IMR-90 (cell line): ENCODE measurements around the gene SS18L1.

ENCODE experiments used
- BHLHE40 ChIP-seq: fragments of 150-350 bp; IDR thresholded peaks from 2 replicates; pipeline ENCODE4 v1.6.1; 2016; ENCODE audit warnings: mild to moderate bottlenecking, low read depth, low read length
- CEBPB ChIP-seq: IDR thresholded peaks from 2 replicates; pipeline ENCODE4 v1.6.1; 2012; ENCODE audit warnings: low read depth, low read length, improper control_type of control experiment
- MXI1 ChIP-seq: IDR thresholded peaks from 2 replicates; pipeline ENCODE4 v1.6.1; 2012; ENCODE audit warnings: low read depth, mild to moderate bottlenecking, low read length, moderate library complexity, borderline replicate concordance
- RCOR1 ChIP-seq: IDR thresholded peaks from 2 replicates; pipeline ENCODE4 v1.6.1; 2012; ENCODE audit warnings: mild to moderate bottlenecking, low read length, improper control_type of control experiment; ENCODE audit not compliant: insufficient replicate concordance
- SMC3 ChIP-seq: fragments of 150-350 bp; IDR thresholded peaks from 2 replicates; pipeline ENCODE4 v1.6.1; 2016; ENCODE audit warnings: low read depth, mild to moderate bottlenecking, antibody characterized with exemption, low read length, moderate library complexity
- TF ChIP-seq, protein P1 (sequence below): conservative IDR thresholded peaks from 2 replicates; pipeline ENCODE4 v1.5.1; 2012; ENCODE audit warnings: mild to moderate bottlenecking, low read depth, low read length, improper control_type of control experiment

DNA sequence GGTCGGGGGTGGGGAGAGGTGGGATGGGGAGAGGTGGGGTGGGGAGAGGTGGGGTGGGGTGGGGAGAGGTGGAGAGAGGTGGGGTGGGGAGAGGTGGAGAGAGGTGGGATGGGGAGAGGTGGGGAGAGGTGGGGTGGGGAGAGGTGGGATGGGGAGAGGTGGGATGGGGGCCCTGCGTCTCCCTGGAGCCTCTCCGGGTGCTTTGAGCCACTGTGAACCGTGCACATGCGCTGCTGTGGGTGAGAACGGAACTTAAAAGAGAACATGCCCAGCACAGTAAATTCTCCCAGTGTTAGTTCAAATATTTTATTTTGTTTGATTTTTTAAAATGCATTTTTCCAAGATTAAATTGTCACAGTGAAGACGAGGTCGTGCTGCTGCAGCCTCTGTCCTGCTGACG lies 16.7 kb downstream of the SS18L1 start:
- TF ChIP-seq BHLHE40 (no peak), MXI1 (no peak), RCOR1 (no peak), SMC3 (no peak), CEBPB (no peak)
- TF ChIP-seq, protein P1, sequence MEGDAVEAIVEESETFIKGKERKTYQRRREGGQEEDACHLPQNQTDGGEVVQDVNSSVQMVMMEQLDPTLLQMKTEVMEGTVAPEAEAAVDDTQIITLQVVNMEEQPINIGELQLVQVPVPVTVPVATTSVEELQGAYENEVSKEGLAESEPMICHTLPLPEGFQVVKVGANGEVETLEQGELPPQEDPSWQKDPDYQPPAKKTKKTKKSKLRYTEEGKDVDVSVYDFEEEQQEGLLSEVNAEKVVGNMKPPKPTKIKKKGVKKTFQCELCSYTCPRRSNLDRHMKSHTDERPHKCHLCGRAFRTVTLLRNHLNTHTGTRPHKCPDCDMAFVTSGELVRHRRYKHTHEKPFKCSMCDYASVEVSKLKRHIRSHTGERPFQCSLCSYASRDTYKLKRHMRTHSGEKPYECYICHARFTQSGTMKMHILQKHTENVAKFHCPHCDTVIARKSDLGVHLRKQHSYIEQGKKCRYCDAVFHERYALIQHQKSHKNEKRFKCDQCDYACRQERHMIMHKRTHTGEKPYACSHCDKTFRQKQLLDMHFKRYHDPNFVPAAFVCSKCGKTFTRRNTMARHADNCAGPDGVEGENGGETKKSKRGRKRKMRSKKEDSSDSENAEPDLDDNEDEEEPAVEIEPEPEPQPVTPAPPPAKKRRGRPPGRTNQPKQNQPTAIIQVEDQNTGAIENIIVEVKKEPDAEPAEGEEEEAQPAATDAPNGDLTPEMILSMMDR: no peak
